HepG2 (cell line): ENCODE data around the gene GFER. TPM values are rescaled to one million over a fixed set of nuclear protein-coding genes. Genes with fewer than 3 reads are reported as not detected.

Experiments used
- ATAC-seq: fragments of 200-7000 bp; cut with Tn5 transposase; 3 replicates; pipeline ENCODE4 v1.9.1; 2020; ENCODE audit warnings: mild to moderate bottlenecking, moderate library complexity
- BruUV-seq: library from RNA; stranded (reverse); fragments of 400-500 nt; replicated peaks from 2 replicates; lab custom pipeline; 2021; lab: Mats Ljungman, UMichigan
- CTCF ChIA-PET: fragments of 300-600 bp; formaldehyde crosslinking; extraction: SDS; loops from one replicate; lab custom pipeline; 2021; ENCODE audit warnings: low total read pairs, inconsistent platforms, low intra/inter-chr PET ratio; lab: Yijun Ruan, JAX
- POLR2A ChIA-PET: fragments of 350-600 bp; sonication (Branson Sonifier 250); formaldehyde crosslinking; loops from one replicate; lab custom pipeline; 2020; ENCODE audit warnings: antibody characterized with exemption, inconsistent platforms; lab: Yijun Ruan, JAX
- DNase-seq: peaks from one replicate; pipeline ENCODE4 v3.0.0-alpha.2; 2015; ENCODE audit warnings: low spot score
- FAIRE-seq: peaks from 3 replicates; lab custom pipeline; 2011; peaks lifted over from hg19 to GRCh38; lab: Jason Lieb, UNC
- H2AFZ ChIP-seq: one replicate; pipeline ENCODE4 v1.6.1; 2011; ENCODE audit warnings: low read length, inconsistent platforms
- H3K27ac ChIP-seq: fragments of 300-600 bp; 3 replicates; pipeline ENCODE4 v1.8.0; 2011; ENCODE audit warnings: mixed run types, mild to moderate bottlenecking, mixed read lengths, low read length, inconsistent platforms; ENCODE audit not compliant: insufficient read depth; ENCODE audit errors: extremely low read length
- H3K27me3 ChIP-seq, 2 experiments: fragments of 200-600 bp in 1 of 2; 2 replicates in 1 of 2; 3 replicates in 1 of 2; pipeline versions ENCODE4 v1.6.0 to v1.8.0; 2011; ENCODE audit warnings: low read length in 2 of 2, mild to moderate bottlenecking in 2 of 2, moderate library complexity in 2 of 2, inconsistent platforms in 1 of 2; ENCODE audit not compliant: insufficient read depth in 2 of 2, control insufficient read depth in 1 of 2
- H3K36me3 ChIP-seq, 2 experiments: fragments of 200-600 bp in 1 of 2; replicated peaks in 1 of 2; 2 replicates in 1 of 2; 3 replicates in 1 of 2; pipeline versions ENCODE4 v1.5.1 to v1.8.0; 2011; ENCODE audit warnings: low read length in 2 of 2, inconsistent platforms in 1 of 2; ENCODE audit not compliant: insufficient read depth in 2 of 2, control insufficient read depth in 1 of 2
- H3K4me1 ChIP-seq: 2 replicates; pipeline ENCODE4 v1.5.1; 2012; ENCODE audit warnings: low read length, inconsistent platforms; ENCODE audit not compliant: insufficient read depth
- H3K4me2 ChIP-seq: 2 replicates; pipeline ENCODE4 v1.6.0; 2011; ENCODE audit warnings: low read depth, low read length, inconsistent platforms
- H3K4me3 ChIP-seq, 3 experiments: fragments of 200-600 bp in 1 of 3; sonication (generic), shearing (Covaris generic) in 1 of 3; replicated peaks in 1 of 3; 2 replicates each; pipeline ENCODE4 v1.5.1; 2011 to 2016; ENCODE audit warnings: low read length in 3 of 3, inconsistent platforms in 2 of 3, low read depth in 2 of 3, mild to moderate bottlenecking in 2 of 3, control low read depth in 1 of 3, mixed read lengths in 1 of 3; ENCODE audit not compliant: insufficient read depth in 1 of 3
- H3K79me2 ChIP-seq: one replicate; pipeline ENCODE4 v1.6.1; 2011; ENCODE audit warnings: low read length, inconsistent platforms; ENCODE audit not compliant: insufficient read depth
- H3K9ac ChIP-seq: 2 replicates; pipeline ENCODE4 v1.6.0; 2011; ENCODE audit warnings: mild to moderate bottlenecking, low read depth, low read length, inconsistent platforms; ENCODE audit not compliant: insufficient read depth
- H3K9me3 ChIP-seq: 2 replicates; pipeline ENCODE4 v1.5.1; 2012; ENCODE audit warnings: mild to moderate bottlenecking, low read length
- H4K20me1 ChIP-seq: 2 replicates; pipeline ENCODE4 v1.6.0; 2011; ENCODE audit warnings: inconsistent platforms, mild to moderate bottlenecking, low read length, moderate library complexity; ENCODE audit not compliant: insufficient read depth
- BHLHE40 ChIP-seq: IDR thresholded peaks from 2 replicates; pipeline ENCODE4 v1.6.1; 2011; ENCODE audit warnings: low read length, improper control_type of control experiment
- FOSL2 ChIP-seq: sonication (generic); formaldehyde crosslinking; IDR thresholded peaks from 2 replicates; pipeline ENCODE4 v1.4.0; 2020; ENCODE audit warnings: missing genetic modification reagents
- MAZ ChIP-seq, 2 experiments: sonication (generic) in 1 of 2; formaldehyde crosslinking in 1 of 2; IDR thresholded peaks; 2 replicates each; pipeline versions ENCODE4 v1.5.0 to v1.6.1; 2012 to 2020; ENCODE audit warnings: low read depth in 2 of 2, mild to moderate bottlenecking in 2 of 2, borderline replicate concordance in 1 of 2, improper control_type of control experiment in 1 of 2, low read length in 1 of 2, missing genetic modification reagents in 1 of 2, moderate library complexity in 1 of 2
- PITX1 ChIP-seq: sonication (generic); formaldehyde crosslinking; IDR thresholded peaks from 2 replicates; pipeline ENCODE4 v1.5.1; 2020; ENCODE audit warnings: mild to moderate bottlenecking, missing genetic modification reagents
- SOX6 ChIP-seq, 2 experiments: fragments of 450-650 bp in 1 of 2; sonication (generic) in 1 of 2; formaldehyde crosslinking in 1 of 2; IDR thresholded peaks; 2 replicates each; pipeline versions ENCODE4 v1.4.0 to v1.6.1; 2017 to 2020; ENCODE audit warnings: antibody characterized with exemption in 1 of 2, mild to moderate bottlenecking in 1 of 2, missing genetic modification reagents in 1 of 2
- SP2 ChIP-seq: sonication (generic); formaldehyde crosslinking; IDR thresholded peaks from 2 replicates; pipeline ENCODE4 v1.5.1; 2020; ENCODE audit warnings: mild to moderate bottlenecking, missing genetic modification reagents
- TOE1 ChIP-seq: sonication (generic); formaldehyde crosslinking; IDR thresholded peaks from 2 replicates; pipeline ENCODE4 v1.4.0; 2020; ENCODE audit warnings: mild to moderate bottlenecking, missing genetic modification reagents
- ZBTB38 ChIP-seq: sonication (generic); formaldehyde crosslinking; IDR thresholded peaks from 2 replicates; pipeline ENCODE4 v1.5.1; 2020; ENCODE audit warnings: mild to moderate bottlenecking, missing genetic modification reagents
- ZNF350 ChIP-seq: sonication (generic); formaldehyde crosslinking; IDR thresholded peaks from 2 replicates; pipeline ENCODE4 v1.4.0; 2020; ENCODE audit warnings: mild to moderate bottlenecking, low read depth, missing genetic modification reagents, borderline replicate concordance
- ZNF644 ChIP-seq: IDR thresholded peaks from 2 replicates; pipeline ENCODE4 v1.6.1; 2016; ENCODE audit warnings: low read depth
- WGBS: methylation state at CpG from one replicate; pipeline ENCODE4 v1.1.6; 2017; ENCODE audit warnings: low lambda C conversion rate; 5-methylcytosine and 5-hydroxymethylcytosine counted together
- in situ Hi-C: cut with HindIII; loops from 2 replicates; pipeline ENCODE4 v1.10.0; 2017; ENCODE audit warnings: low pct_unique_long_range_greater_than_20kb; ENCODE audit not compliant: extremely low pct_ligation_motif_present
- intact Hi-C: fragments of 100-400 bp; cut with micrococcal nuclease; formaldehyde crosslinking; loops from one replicate; pipeline ENCODE4 v1.10.0; 2022; ENCODE audit not compliant: unreplicated experiment
- polyA plus RNA-seq, 8 experiments: library from polyadenylated mRNA; depleted of rRNA in 3 of 8; stranded (reverse) in 7 of 8; unstranded in 1 of 8; fragments of >200 nt; fragmentation: Illumina TruSeq in 4 of 8; extraction: Trizol in 4 of 8; gene quantifications; 2 replicates each; pipeline versions ENCODE4 v1.2.1 to v1.2.3, GENCODE V29; 2011 to 2016; ENCODE audit warnings: low read depth in 4 of 8, missing spikeins in 1 of 8, mixed read lengths in 1 of 8; ENCODE audit not compliant: insufficient read depth in 1 of 8
- total RNA-seq, 5 experiments: library from RNA; depleted of rRNA; stranded (reverse); fragments of >200 nt; fragmentation: Illumina TruSeq; extraction: Trizol; gene quantifications; 2 replicates each; pipeline ENCODE4 v1.2.3, GENCODE V29; 2016; ENCODE audit warnings: low read depth in 1 of 5

The GFER gene
- total and polyA plus RNA-seq, 2 of the 13 experiments (the other 11 are each of a cell fraction or from before 2014, with no cell fraction given) = 28.6 to 71.7 TPM

DNA sequence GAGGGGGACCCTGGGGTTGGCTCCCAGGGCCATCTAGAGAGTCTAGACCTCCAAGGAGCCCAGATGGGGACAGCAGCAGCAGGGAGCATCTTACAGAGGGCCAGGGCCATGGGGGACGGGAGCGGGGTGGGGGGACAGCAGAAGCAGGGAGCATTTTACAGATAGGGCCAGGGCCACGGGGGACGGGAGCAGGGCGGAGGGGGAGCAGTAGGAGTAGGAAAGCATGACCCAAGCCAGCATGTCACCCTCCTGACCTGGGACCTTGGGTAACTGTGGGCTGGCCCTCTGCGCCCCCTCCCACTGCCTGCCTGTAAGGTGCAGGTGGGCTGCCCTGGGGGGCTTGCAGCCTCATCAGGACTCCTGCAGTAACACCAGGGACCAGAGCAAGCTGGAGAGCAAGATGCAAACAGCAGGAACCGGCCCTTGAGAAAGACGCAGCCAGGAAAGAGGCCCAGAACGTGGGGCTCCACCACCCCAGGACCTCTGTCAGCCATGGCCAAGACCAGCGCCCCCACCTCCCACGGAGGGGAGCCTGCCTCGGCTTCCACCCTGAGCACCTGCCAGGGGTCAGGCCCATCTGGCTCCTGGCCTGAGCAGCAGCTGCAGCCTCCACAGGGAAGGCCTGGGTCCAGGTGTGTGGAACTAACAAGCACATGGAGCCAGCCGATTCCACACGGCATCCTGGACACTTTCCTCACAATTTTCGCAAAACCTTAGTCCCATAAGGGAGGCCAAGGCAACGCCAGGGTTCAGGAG, 23.3 kb downstream of the GFER start (continued):
- TF ChIP-seq MAZ (IDR thresholded peaks at IDR 0.05; ENCODE audit: borderline replicate concordance, low read depth, low read length) (no peak), MAZ (CRISPR knock-in tag; IDR thresholded peaks at IDR 0.05; ENCODE audit: low read depth) (no peak)

DNA sequence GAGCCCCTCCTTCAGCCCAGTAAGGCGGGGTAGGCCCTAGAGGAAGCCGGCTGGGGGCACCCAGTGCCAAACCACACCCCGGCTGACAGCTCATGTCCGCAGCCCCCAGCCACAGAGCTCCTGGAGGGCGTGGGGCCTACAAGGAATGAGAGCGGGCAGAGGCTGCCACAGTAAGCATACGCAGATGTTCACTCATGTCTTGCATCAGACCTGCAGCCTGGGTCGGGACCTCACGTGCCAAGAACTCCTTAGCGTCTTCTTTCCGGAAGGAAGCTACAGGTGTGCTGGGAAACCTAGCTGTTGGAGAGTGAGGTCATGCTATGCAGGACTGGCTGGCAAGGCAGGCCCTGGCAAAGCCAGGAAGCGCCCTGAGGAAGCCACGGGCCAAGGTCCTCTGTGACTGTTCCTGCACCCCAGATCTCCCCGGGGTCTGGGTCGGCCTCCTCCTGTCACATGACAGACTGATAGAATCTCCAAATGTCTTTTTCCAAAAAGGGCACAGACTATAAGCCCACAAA, 24.1 kb downstream of the GFER start:
- in situ Hi-C loops = no loop called here
- H3K79me2 ChIP-seq = peaks cover 52% of the 10 kb centered on the region
- H2AFZ ChIP-seq = no peak overlapping the region
- no peak for ATAC-seq
- 51% methylated on average over 12 of the region's 15 CpGs for WGBS
- no peak for FAIRE-seq
- 0 out of 2 replicates have a peak, but pooled peaks have one; percentile 42 for TF ChIP-seq BHLHE40
- no peak for TF ChIP-seq SOX6 (IDR thresholded peaks at IDR 0.05)
- no peak for TF ChIP-seq SOX6 (CRISPR knock-in tag; IDR thresholded peaks at IDR 0.05)
- no peak for TF ChIP-seq TOE1
- 0 out of 2 replicates have a peak, but pooled peaks have one; percentile 17 for TF ChIP-seq ZBTB38 (CRISPR knock-in tag)
- TF ChIP-seq ZNF644 (CRISPR knock-in tag) = no peak
- no peak for TF ChIP-seq FOSL2 (CRISPR knock-in tag)
- TF ChIP-seq SP2 (CRISPR knock-in tag) = no peak
- TF ChIP-seq ZNF350 (CRISPR knock-in tag) = 0 out of 2 replicates have a peak, but pooled peaks have one; percentile 19
- TF ChIP-seq PITX1 (CRISPR knock-in tag) = 0 out of 2 replicates have a peak, but pooled peaks have one; percentile 4
- H3K4me2 ChIP-seq = peak overlapping the region; percentile 83
- TSS peak; percentile 80 for BruUV-seq
- no peaks in the 10 kb centered on the region for H3K27me3 ChIP-seq
- peaks cover 3 to 4% of the 10 kb centered on the region in 2 experiments; a peak in 2 of 5 replicates for H3K36me3 ChIP-seq
- H3K9me3 ChIP-seq = no peaks in the 10 kb centered on the region
- H3K27ac ChIP-seq = no peak overlapping the region
- H3K4me1 ChIP-seq = peaks cover 67% of the 10 kb centered on the region
- POLR2A ChIA-PET = interaction anchor here (1.0 to 2.1 kb wide), 15 partner anchors 8 to 242 kb away, joined by 3 to 16 read pairs (median 5); partner anchors contain the start of genes GFER, NHERF2, RPS2 and TRAF7
- peaks cover 18% of the 10 kb centered on the region; the same call in 1 of the 2 replicates for H4K20me1 ChIP-seq
- CTCF ChIA-PET = interaction anchor here (1.4 kb wide), 1 partner anchor 133 kb away, joined by 4 read pairs; no protein-coding TSS in a partner anchor
- intact Hi-C loops = no loop called here
- H3K4me3 ChIP-seq = peak overlapping the region; percentile 76 to 81 (median 79)
- no peak for DNase-seq
- peak overlapping the region; percentile 93 for H3K9ac ChIP-seq
